Natural killer cell (primary cell): ENCODE results near the gene UNC119. TPM values are rescaled to one million over a fixed set of nuclear protein-coding genes. Genes with fewer than 3 reads are reported as not detected.

Experiments
- ATAC-seq, 3 donors: fragments of 150-1000 bp in 2 of 3; fragments of 200-7000 bp in 1 of 3; cut with Tn5 transposase; 1 replicate in 1 of 3; 2 replicates in 2 of 3; pipeline ENCODE4 v1.10.0; 2021; ENCODE audit warnings: mild to moderate bottlenecking in 2 of 3, moderate library complexity in 2 of 3
- DNase-seq, 2 donors: peaks; one replicate each; pipeline versions ENCODE4 v3.0.0 to v3.0.0-alpha.2; 2013 to 2021; ENCODE audit warnings: mixed read lengths in 1 of 2
- H3K27ac ChIP-seq: one replicate; pipeline ENCODE4 v1.5.1; 2013; ENCODE audit warnings: mild to moderate bottlenecking, low read length
- H3K27me3 ChIP-seq: one replicate; pipeline ENCODE4 v1.6.1; 2013; ENCODE audit warnings: low read length; ENCODE audit not compliant: control insufficient read depth, insufficient read depth
- H3K36me3 ChIP-seq: one replicate; pipeline ENCODE4 v1.6.1; 2013; ENCODE audit warnings: low read length; ENCODE audit not compliant: control insufficient read depth, insufficient read depth
- H3K4me1 ChIP-seq: one replicate; pipeline ENCODE4 v1.6.1; 2013; ENCODE audit warnings: low read length; ENCODE audit not compliant: control insufficient read depth, insufficient read depth
- H3K4me3 ChIP-seq: one replicate; pipeline ENCODE4 v1.5.1; 2013; ENCODE audit warnings: low read length
- H3K9me3 ChIP-seq: one replicate; pipeline ENCODE4 v1.6.1; 2013; ENCODE audit warnings: low read length; ENCODE audit not compliant: control insufficient read depth, insufficient read depth
- H3K27ac Mint-ChIP-seq, 2 donors: one replicate each; pipeline ENCODE4 v1.8.0; 2022; ENCODE audit warnings: mild to moderate bottlenecking in 2 of 2, mixed read lengths in 2 of 2, moderate library complexity in 1 of 2
- H3K27me3 Mint-ChIP-seq, 2 donors: one replicate each; pipeline ENCODE4 v1.8.0; 2022; ENCODE audit warnings: low read depth in 2 of 2, mixed read lengths in 2 of 2
- H3K36me3 Mint-ChIP-seq: one replicate; pipeline ENCODE4 v1.8.0; 2022; ENCODE audit warnings: mixed read lengths
- H3K4me1 Mint-ChIP-seq, 2 donors: one replicate each; pipeline ENCODE4 v1.8.0; 2022; ENCODE audit warnings: mixed read lengths in 2 of 2
- H3K4me3 Mint-ChIP-seq: one replicate; pipeline ENCODE4 v1.8.0; 2022; ENCODE audit warnings: mild to moderate bottlenecking, moderate library complexity, mixed read lengths
- H3K9me3 Mint-ChIP-seq, 2 donors: one replicate each; pipeline ENCODE4 v1.8.0; 2022; ENCODE audit warnings: mixed read lengths in 2 of 2
- CTCF ChIP-seq: fragments of 200-600 bp; IDR thresholded peaks from one replicate; pipeline ENCODE4 v1.8.0; 2022; ENCODE audit warnings: antibody characterized with exemption
- WGBS: methylation state at CpG from one replicate; pipeline ENCODE4 v1.1.7; 2013; ENCODE audit warnings: missing lambda C conversion rate; ENCODE audit not compliant: insufficient coverage; 5-methylcytosine and 5-hydroxymethylcytosine counted together
- intact Hi-C: fragments of 100-400 bp; cut with micrococcal nuclease; formaldehyde crosslinking; loops from one replicate; pipeline ENCODE4 v1.14.2; 2022
- total RNA-seq, 4 donors: library from RNA; stranded (reverse); fragments of 120-200 nt in 1 of 4; gene quantifications; one replicate each; pipeline versions ENCODE4 v1.2.3 to v1.2.4, GENCODE V29; 2013 to 2022

UNC119 gene
- total RNA-seq, 3 donors from 2014 or later (not counting 1 experiment from before 2014, with no cell fraction given), result 79.1 to 106 (median 79.3) TPM

- no peak overlapping the region for H3K27ac ChIP-seq
- H3K9me3 ChIP-seq, result no peaks in the 10 kb centered on the region
- no peak for ATAC-seq
- TF ChIP-seq CTCF, result no peak
- no peaks in the 10 kb centered on the region for H3K9me3 Mint-ChIP-seq
- no peaks in the 10 kb centered on the region for H3K4me1 Mint-ChIP-seq
- WGBS, result 82% methylated on average over 7 of the region's 9 CpGs
- H3K27me3 ChIP-seq, result no peaks in the 10 kb centered on the region
- H3K4me1 ChIP-seq, result no peaks in the 10 kb centered on the region
- no peak overlapping the region for H3K4me3 Mint-ChIP-seq
- H3K4me3 ChIP-seq, result no peak overlapping the region
- intact Hi-C loops, result no loop called here
- H3K27ac Mint-ChIP-seq, result no peak overlapping the region
- no peak for DNase-seq
- no peaks in the 10 kb centered on the region for H3K36me3 Mint-ChIP-seq
- H3K36me3 ChIP-seq, result no peaks in the 10 kb centered on the region
- peaks cover 0 to 1% of the 10 kb centered on the region in 2 donors for H3K27me3 Mint-ChIP-seq
Observed at GRCh38 chr17:28497931-28498330, 54.5 kb downstream of the UNC119 start.

Other genes starting within 250 kb of the UNC119 start
- gene TMEM97, start 233.4 kb downstream of the UNC119 start, total RNA-seq, result 1 to 10 TPM; 4.6 to 8.8 (median 7.5) TPM
- gene IFT20, start 217.2 kb downstream of the UNC119 start, total RNA-seq, result 100 to 1,000 TPM in 1 of 3 donors, 10 to 100 TPM in 2; 50.0 to 109 (median 68.6) TPM
- gene TNFAIP1, start 216.9 kb downstream of the UNC119 start, total RNA-seq, result 10 to 100 TPM; 10.5 to 15.7 (median 14.6) TPM
- gene POLDIP2, start 195.1 kb downstream of the UNC119 start, total RNA-seq, result 10 to 100 TPM; 30.8 to 37.0 (median 33.7) TPM
- not detected for gene SEBOX, start 187.4 kb downstream of the UNC119 start, total RNA-seq
- not detected for gene VTN, start 182.3 kb downstream of the UNC119 start, total RNA-seq
- 10 to 100 TPM; 25.7 to 33.0 (median 26.2) TPM for gene SARM1, start 180.9 kb downstream of the UNC119 start, total RNA-seq
- gene SLC46A1, start 146.4 kb downstream of the UNC119 start, total RNA-seq, result under 1 TPM; 0.54 to 0.84 (median 0.55) TPM
- gene SLC13A2, start 79.0 kb downstream of the UNC119 start, total RNA-seq, result not detected
- not detected for gene FOXN1, start 46.3 kb downstream of the UNC119 start, total RNA-seq
- gene PIGS, start 18.9 kb upstream of the UNC119 start, total RNA-seq, result 10 to 100 TPM; 88.3 to 95.3 (median 92.3) TPM
- 10 to 100 TPM; 18.2 to 25.4 (median 23.0) TPM for gene ALDOC, start 24.3 kb upstream of the UNC119 start, total RNA-seq
- gene SPAG5, start 46.4 kb upstream of the UNC119 start, total RNA-seq, result 10 to 100 TPM; 18.0 to 19.6 (median 19.3) TPM
- 10 to 100 TPM in 2 of 3 donors, 1 to 10 TPM in 1; 10.0 to 14.6 (median 14.0) TPM for gene RSKR, start 61.6 kb upstream of the UNC119 start, total RNA-seq
- gene BLTP2, start 92.5 kb upstream of the UNC119 start, total RNA-seq, result 100 to 1,000 TPM; 169 to 199 (median 188) TPM
- gene SDF2, start 109.3 kb upstream of the UNC119 start, total RNA-seq, result 10 to 100 TPM; 53.0 to 65.3 (median 53.7) TPM
- 100 to 1,000 TPM; 170 to 184 (median 177) TPM for gene SUPT6H, start 109.6 kb upstream of the UNC119 start, total RNA-seq
- gene PROCA1, start 159.3 kb upstream of the UNC119 start, total RNA-seq, result 1 to 10 TPM; 2.3 to 5.8 (median 3.6) TPM
- gene RAB34, start 165.2 kb upstream of the UNC119 start, total RNA-seq, result 10 to 100 TPM in 1 of 3 donors, 1 to 10 TPM in 2; 3.7 to 12.9 (median 3.8) TPM
- 1,000 to 10,000 TPM; 1,375 to 1,532 (median 1,498) TPM for gene RPL23A, start 167.4 kb upstream of the UNC119 start, total RNA-seq
- gene TLCD1, start 173.6 kb upstream of the UNC119 start, total RNA-seq, result 1 to 10 TPM in 1 of 3 donors, not detected in 2; 1.0 TPM
- gene NEK8, start 176.2 kb upstream of the UNC119 start, total RNA-seq, result 1 to 10 TPM; 5.9 to 7.4 (median 6.8) TPM
- gene TRAF4, start 191.4 kb upstream of the UNC119 start, total RNA-seq, result 100 to 1,000 TPM in 2 of 3 donors, 10 to 100 TPM in 1; 97.8 to 209 (median 122) TPM